ENCODE measurements around the gene COBL.

The COBL gene

DNA sequence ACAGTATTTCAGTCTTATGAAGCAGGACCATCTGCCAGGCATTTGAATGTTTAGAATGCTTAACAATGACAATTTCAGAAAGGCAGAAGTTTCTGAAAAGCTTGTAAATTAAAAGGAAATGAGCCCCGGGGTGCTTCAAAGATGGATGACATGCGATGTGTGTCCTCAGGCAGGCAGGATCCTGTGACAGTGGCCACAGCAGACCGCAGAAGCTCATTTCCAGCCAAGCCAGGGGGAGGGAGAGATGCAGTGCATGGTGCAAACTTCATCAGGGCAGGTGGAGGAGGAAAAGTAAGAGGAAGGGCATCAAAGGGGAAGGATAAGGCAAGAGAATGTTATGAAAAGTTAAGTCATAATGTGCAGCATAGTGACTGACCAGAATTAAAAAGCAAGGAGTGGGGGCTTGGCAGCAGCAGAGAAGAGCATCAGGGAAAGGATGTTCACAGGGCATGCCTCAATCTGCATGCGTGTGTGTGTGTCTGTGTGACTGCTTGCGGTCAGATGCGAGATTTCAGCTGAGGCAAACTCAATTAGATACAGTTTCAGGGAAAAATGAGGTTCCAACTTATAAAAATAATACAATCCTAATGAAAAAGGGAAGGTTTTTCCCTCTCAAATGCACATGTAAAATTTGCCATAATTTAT lies 173.7 kb downstream of the COBL start:
- H3K4me3 ChIP-seq (ENCODE audit: low read depth, low read length), result no peak overlapping the region
- no peak for TF ChIP-seq CTCF (IDR thresholded peaks at IDR 0.05; ENCODE audit: low read depth, low read length)

DNA sequence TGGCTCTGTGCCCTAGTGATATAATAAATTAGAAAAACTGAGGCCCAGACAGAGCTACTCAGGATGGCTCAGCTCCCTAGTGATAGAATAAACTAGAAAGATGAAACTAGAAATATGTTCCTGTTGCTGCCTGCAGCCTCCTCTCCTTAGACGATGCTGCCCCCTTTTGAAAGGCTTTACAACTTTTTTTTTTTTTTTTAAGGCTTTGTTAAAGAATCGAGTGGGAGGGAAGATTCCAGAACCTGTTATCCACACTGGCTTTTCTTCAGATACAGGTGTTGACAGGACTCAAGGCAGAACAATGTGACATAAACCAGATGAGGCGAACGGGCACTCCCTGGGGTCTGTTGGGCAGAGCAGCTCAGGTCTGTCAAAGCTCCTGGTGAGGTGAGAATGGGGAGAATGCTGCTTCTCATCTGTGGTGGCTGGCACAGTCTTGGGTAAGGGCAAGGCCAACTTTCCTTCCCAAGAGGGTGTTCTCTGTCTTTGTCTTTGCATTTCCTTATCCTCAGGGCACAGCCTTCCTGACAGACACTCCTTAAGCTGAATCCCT lies 175.1 kb downstream of the COBL start:
- TF ChIP-seq CTCF (IDR thresholded peaks at IDR 0.05; ENCODE audit: low read depth, low read length), result peak; percentile 47
- H3K4me3 ChIP-seq (ENCODE audit: low read depth, low read length), result no peak overlapping the region

DNA sequence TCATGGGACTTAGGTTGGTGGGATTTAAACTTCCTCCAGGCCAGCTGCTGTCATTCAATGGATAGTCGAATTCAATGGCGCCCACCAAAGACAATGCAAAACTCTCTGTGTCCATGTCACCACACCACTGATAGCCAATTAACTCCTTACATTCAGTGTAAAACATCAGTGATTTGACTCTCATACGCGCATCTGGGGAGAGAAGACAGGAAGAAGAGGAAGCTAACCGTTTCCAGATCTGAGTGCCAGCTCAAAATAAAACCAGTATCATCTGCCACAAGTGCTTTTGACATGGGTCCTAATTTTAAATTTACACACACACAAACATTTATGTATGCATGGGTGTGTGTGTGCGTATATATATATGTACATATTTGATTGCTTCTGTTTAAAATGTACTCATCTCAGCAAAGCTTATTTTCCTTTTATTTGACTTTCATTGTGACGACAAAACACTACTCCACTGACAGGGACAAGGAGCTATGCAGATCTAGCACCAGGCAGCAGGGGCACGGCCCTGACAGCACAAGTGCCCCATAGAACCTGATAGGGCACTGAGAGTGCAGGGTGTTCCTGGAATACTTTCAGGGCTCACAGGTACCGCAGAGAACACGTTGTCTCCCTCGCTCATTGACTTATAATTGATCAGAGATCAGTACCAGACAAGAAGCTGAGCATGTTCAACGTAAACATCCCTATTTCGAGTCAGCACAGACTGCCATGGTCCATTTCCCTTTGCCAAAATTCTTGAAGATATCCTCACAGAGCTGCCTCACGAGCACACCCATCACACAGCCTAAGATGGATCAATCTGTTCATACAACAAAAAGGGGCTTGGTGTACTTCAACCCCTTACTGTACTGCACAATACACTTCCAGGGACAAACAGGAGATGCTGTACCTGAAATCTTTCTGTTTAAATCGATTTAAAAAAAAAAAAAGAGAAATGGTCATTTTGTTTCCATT lies 176.1 kb downstream of the COBL start:
- TF ChIP-seq CTCF (IDR thresholded peaks at IDR 0.05; ENCODE audit: low read depth, low read length), result no peak

GRCh38 chr7:51139796-51140195 lies 176.8 kb downstream of the COBL start:
- no peak for TF ChIP-seq CTCF (IDR thresholded peaks at IDR 0.05; ENCODE audit: low read depth, low read length)
- H3K4me3 ChIP-seq (ENCODE audit: low read depth, low read length), result no peak overlapping the region

More for the DNA sequence above, 176.1 kb downstream of the COBL start:
- H3K4me3 ChIP-seq (ENCODE audit: low read depth, low read length), result no peak overlapping the region

- TF ChIP-seq CTCF (IDR thresholded peaks at IDR 0.05; ENCODE audit: low read depth, low read length), result no peak
- no peak overlapping the region for H3K4me3 ChIP-seq (ENCODE audit: low read depth, low read length)
Measured at GRCh38 chr7:51138123-51139085, 178.2 kb downstream of the COBL start.

GRCh38 chr7:51135576-51135975 lies 181.0 kb downstream of the COBL start:
- no peak overlapping the region for H3K4me3 ChIP-seq (ENCODE audit: low read depth, low read length)
- no peak for TF ChIP-seq CTCF (IDR thresholded peaks at IDR 0.05; ENCODE audit: low read depth, low read length)
